ENCODE data around the gene ZBTB49. TPM values are rescaled to one million over a fixed set of nuclear protein-coding genes. Genes with fewer than 3 reads are reported as not detected.

The ZBTB49 gene
- total RNA-seq, 2 donors from 2014 or later: 3.9 to 6.0 TPM

DNA sequence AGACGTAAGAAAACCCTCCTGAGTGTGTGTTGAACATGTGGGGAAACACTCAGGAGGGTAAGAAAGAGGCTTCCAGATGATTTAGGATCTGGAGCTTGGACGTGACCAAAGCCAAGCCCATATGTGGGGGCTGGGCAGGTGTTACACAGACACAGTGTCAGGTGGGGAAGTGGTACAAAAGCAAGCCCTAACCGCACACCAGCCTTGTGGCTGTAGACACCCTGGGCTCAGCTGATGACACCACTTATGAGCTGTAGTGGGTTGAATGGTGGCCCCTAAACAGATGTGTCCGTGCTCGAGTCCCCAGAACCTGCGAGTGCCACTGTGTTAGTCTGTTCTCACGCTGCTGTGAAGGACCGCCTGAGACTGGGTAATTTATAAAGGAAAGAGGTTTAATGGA, 71.8 kb downstream of the ZBTB49 start:
- peaks cover 6 to 10% of the 10 kb centered on the region in 2 donors for H3K36me3 Mint-ChIP-seq
- no peak overlapping the region for H3K27ac Mint-ChIP-seq
- peaks cover 6 to 10% of the 10 kb centered on the region in 2 donors for H3K9me3 Mint-ChIP-seq
- DNase-seq (ENCODE audit: low spot score in 2 of 2) (no peak), ATAC-seq (no peak)

DNA sequence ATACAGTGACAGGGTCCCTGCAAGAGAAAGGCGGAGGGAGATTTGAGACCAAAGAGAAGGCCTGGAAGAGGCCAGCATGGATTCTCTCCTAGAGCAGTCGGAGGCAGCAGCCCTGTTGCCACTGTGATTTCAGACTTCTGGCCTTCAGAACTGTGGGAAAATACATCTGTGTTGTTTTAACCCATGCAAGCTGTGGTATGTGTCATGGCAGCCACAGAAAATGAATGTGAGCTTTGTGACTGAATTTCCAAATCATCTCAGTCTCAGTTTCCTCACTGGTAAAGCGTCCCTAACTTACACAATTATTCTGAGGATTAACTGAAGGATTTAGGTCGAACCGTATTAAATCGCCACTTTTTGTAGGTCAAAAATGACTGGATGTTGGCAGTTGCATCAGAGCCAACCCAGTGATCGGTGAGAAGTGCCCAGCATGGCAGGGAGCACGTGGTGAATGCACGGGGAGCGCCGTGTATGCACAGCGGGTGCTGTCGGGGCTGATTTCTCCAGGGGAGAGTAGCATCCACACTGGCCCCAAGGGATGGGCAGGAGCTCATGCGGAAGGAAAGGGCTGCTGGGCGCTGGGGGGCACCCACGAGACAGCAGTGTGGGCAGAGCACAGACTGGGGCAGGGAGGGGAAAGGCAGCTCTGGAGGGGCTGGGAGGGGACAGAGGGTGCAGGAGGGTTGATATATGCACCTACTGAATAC, 73.1 kb downstream of the ZBTB49 start:
- DNase-seq (ENCODE audit: low spot score in 2 of 2) (no peak), ATAC-seq (no peak)
- H3K36me3 Mint-ChIP-seq: peaks cover 6 to 10% of the 10 kb centered on the region in 2 donors
- peaks cover 6 to 11% of the 10 kb centered on the region in 2 donors for H3K9me3 Mint-ChIP-seq
- no peak overlapping the region for H3K27ac Mint-ChIP-seq

GRCh38 chr4:4364061-4364460, 74.0 kb downstream of the ZBTB49 start:
- H3K27ac Mint-ChIP-seq: no peak overlapping the region
- H3K9me3 Mint-ChIP-seq: peaks cover 6 to 11% of the 10 kb centered on the region in 2 donors
- H3K36me3 Mint-ChIP-seq: peaks cover 6 to 10% of the 10 kb centered on the region in 2 donors
- no peak for DNase-seq (ENCODE audit: low spot score in 2 of 2)
- no peak for ATAC-seq

GRCh38 chr4:4364486-4365208, 74.6 kb downstream of the ZBTB49 start:
- H3K36me3 Mint-ChIP-seq: peaks cover 6 to 10% of the 10 kb centered on the region in 2 donors
- no peak for DNase-seq (ENCODE audit: low spot score in 2 of 2)
- no peak for ATAC-seq
- H3K27ac Mint-ChIP-seq: no peak overlapping the region
- H3K9me3 Mint-ChIP-seq: peaks cover 6 to 11% of the 10 kb centered on the region in 2 donors

- Mint-ChIP-seq H3K9me3 (peaks cover 3 to 11% of the 10 kb centered on the region in 2 donors), H3K36me3 (peaks cover 6 to 10% of the 10 kb centered on the region in 2 donors), H3K27ac (no peak overlapping the region)
- no peak for ATAC-seq
- DNase-seq (ENCODE audit: low spot score in 2 of 2): no peak
Measured at GRCh38 chr4:4368809-4369580, 78.9 kb downstream of the ZBTB49 start.

Other genes with a start within 250 kb of the ZBTB49 start
- not detected for gene OTOP1, start 63.3 kb upstream of the ZBTB49 start, total RNA-seq
- gene TMEM128, start 42.0 kb upstream of the ZBTB49 start, total RNA-seq: 10 to 100 TPM; 11.3 to 15.5 TPM
- 10 to 100 TPM; 34.7 to 39.6 TPM for gene LYAR, start 97 bp upstream of the ZBTB49 start, total RNA-seq
- under 1 TPM; 0.25 to 0.91 TPM for gene NSG1, start 96.9 kb downstream of the ZBTB49 start, total RNA-seq

Data from activated naive CD4-positive, alpha-beta T cell treated with anti-CD3 and anti-CD28 coated beads, Interleukin-2, amount 50 U/mL, for 72 hours (primary cell).